ENCODE measurements around the gene GASK1A.
"Not testable (repeated sequence)": the region's sequence is repeated elsewhere in the genome, so short reads cannot be mapped to it uniquely, and the experiment has no call there.

GASK1A gene

DNA sequence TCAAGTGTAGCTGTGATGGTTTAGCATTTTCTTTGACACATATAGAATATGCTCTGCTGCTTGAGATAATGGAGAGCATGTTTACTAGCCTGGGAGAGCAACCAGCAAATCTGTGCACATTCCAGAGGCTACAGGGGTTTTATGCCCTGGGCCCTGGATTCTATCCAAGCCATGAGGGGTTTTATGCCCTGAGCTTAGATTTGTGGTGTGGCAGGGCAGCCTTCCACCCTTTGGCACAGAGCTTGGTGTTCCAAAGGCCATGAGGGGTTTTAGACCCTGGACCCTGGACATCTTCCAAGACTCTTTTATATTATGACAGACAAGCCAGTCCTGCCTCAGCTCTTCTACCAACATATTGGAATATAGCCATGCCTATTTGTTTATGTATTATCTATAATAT lies 66.0 kb downstream of the GASK1A start:
- H3K4me3 Mint-ChIP-seq; H3K27ac Mint-ChIP-seq; ATAC-seq; DNase-seq (ENCODE audit: low spot score in 2 of 2); H3K4me1 Mint-ChIP-seq; H3K36me3 Mint-ChIP-seq: not testable (repeated sequence)
- H3K9me3 Mint-ChIP-seq, result peaks cover 16% of the 10 kb centered on the region

DNA sequence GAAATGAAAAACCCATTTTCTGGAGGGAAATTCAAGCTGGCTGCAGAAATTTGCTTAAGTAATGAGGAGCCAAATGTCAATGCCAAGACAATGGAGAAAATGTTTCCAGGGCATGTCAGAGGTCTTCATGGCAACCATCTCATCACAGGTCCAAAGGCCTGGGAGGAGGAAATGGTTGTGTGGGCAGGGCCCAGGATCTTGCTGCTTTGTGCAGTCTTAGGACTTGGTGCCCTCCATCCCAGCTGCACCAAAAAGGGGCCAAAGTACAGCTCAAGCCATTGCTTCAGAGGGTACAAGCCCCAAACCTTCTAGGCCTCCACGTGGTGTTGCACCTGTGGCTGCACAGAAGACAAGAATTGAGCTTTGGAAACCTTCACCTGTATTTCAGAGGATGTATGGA lies 67.5 kb downstream of the GASK1A start:
- H3K27ac Mint-ChIP-seq, result no peak overlapping the region
- H3K36me3 Mint-ChIP-seq, result no peaks in the 10 kb centered on the region
- H3K9me3 Mint-ChIP-seq, result peaks cover 24% of the 10 kb centered on the region
- ATAC-seq (no peak), DNase-seq (ENCODE audit: low spot score in 2 of 2) (no peak)
- H3K4me1 Mint-ChIP-seq, result no peaks in the 10 kb centered on the region
- no peak overlapping the region for H3K4me3 Mint-ChIP-seq

DNA sequence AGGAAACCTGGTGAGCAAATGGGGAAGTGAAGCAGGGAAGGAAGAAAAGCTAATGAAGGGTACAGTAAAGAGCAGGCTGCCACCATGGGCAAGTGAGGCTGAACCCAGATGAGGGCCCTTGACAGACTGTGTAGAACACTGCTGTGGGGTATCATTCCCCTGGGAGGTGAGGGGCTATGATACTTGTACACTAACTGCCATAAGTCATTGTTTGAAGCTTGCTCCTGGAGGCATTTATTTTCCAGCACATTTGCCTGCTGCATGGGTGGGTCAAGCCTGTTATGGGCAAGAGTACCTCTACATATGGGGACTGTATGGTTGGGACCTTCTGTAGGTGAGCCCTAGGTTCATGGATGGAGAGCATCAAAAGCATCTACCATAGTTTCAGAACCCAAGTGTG lies 69.4 kb downstream of the GASK1A start:
- Mint-ChIP-seq H3K36me3 (no peaks in the 10 kb centered on the region), H3K4me3 (no peak overlapping the region)

DNA sequence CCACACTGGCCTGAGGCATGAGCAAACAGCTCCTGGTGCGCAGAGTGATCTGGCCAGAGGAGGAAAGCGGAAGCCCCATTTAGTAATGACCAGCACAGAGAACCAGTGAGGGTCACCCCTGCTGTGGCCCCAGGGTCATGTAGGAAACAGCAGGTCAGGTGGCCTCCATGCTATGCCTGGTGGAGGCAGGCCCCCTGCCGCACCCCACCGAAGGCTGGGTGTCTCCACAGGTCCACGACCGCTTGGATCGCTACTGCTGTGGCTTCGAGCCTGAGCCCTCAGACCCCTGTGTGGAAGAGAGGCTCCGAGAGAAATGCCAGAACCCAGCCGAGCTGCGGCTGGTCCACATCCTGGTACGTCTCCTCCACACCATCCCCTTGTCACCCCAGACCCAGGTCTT lies 74.2 kb downstream of the GASK1A start:
- Mint-ChIP-seq H3K36me3 (no peaks in the 10 kb centered on the region), H3K9me3 (peaks cover 13% of the 10 kb centered on the region), H3K27ac (no peak overlapping the region), H3K4me1 (no peaks in the 10 kb centered on the region), H3K4me3 (no peak overlapping the region)
- ATAC-seq, result no peak
- no peak for DNase-seq (ENCODE audit: low spot score in 2 of 2)

More for the DNA sequence above, 69.4 kb downstream of the GASK1A start:
- H3K4me1 Mint-ChIP-seq, result no peaks in the 10 kb centered on the region
- ATAC-seq, result no peak
- peak in 1 of 2 donors; percentile 32 for DNase-seq (ENCODE audit: low spot score in 2 of 2)
- H3K27ac Mint-ChIP-seq, result no peak overlapping the region
- peaks cover 29% of the 10 kb centered on the region for H3K9me3 Mint-ChIP-seq

DNA sequence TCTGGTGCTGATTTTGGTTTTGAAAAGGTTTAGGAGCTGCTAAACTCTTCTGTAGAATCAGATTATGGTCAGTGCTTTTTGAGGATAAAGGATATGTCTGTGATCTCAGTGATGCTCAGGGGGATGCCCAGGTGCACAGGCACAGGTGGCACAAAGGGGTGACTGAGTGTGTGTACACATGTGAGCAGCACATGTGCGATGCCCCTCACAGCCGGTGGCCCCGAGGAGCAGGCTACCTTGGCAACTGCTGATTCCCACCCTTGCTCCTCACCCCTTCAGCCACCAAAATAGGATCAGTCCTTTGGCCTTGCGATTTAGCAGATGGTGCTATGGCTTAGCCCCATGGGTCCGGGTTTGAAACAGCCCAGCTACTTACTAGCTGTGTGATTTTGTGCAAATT lies 75.6 kb downstream of the GASK1A start:
- Mint-ChIP-seq H3K9me3 (peaks cover 13% of the 10 kb centered on the region), H3K36me3 (no peaks in the 10 kb centered on the region), H3K27ac (no peak overlapping the region), H3K4me1 (no peaks in the 10 kb centered on the region), H3K4me3 (no peak overlapping the region)
- ATAC-seq (no peak), DNase-seq (ENCODE audit: low spot score in 2 of 2) (peak in 1 of 2 donors; percentile 38)

DNA sequence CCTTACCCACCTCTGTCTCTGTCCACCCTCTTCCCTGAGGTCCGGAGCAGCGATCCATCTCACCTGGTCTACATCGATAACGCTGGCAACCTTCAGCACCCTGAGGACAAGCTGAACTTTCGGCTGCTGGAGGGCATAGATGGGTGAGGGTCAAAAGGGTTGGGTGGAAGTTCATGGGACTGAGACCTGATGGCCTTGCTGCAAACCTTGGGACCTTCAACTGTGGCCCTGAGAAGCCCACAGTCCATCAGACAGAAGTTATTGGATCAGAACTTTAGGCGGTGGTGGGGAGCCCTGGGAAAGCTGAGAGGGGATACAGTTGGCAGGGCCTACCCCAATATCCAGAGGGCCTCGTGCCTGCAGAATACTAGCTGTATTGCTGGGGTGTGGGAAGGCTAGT lies 76.3 kb downstream of the GASK1A start:
- DNase-seq (ENCODE audit: low spot score in 2 of 2), result no peak
- H3K9me3 Mint-ChIP-seq, result peaks cover 9% of the 10 kb centered on the region
- no peak overlapping the region for H3K27ac Mint-ChIP-seq
- no peak for ATAC-seq
- H3K36me3 Mint-ChIP-seq, result no peaks in the 10 kb centered on the region
- no peak overlapping the region for H3K4me3 Mint-ChIP-seq
- H3K4me1 Mint-ChIP-seq, result peaks cover 2% of the 10 kb centered on the region

DNA sequence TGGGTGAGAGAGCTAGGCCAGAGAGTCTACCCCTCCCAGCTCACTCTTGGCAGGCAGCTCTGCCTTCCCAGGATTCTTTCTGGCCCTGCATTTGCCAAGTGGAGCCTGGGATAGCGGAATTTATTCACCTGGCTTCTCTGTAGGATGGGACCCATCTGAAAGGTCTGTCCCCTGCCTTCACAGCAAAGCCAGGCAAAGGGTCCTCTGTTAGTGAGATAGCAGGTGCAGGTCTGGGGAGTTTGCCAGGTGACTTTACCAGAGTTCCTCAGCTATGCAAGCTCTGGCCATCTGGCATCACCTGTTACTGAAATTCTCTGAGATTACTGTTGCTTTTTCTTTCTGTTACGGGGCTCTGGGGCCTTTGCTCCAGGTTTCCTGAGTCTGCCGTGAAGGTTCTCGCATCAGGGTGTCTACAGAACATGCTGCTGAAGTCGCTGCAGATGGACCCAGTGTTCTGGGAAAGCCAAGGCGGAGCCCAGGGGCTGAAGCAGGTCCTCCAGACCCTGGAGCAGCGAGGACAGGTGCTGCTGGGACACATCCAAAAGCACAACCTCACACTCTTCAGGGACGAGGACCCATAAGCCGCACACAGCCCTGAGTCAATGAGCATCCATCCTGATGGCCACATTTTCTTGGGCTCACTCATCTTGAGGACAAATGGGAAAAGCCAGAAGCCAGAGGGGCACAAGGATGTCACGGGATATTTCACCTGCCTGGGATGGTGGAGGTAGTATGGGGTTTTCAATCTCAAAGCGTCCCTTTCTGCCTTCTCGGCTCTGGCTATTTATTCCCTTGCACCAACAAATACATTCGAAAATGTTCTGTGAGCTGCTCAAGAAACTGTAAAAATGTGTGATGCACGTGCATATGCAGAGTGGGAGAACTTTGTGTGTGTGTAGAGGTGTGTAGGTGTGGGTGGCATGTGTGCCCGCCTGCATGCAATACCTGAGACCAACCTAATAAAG lies 77.0 kb downstream of the GASK1A start:
- Mint-ChIP-seq H3K4me1 (peaks cover 9% of the 10 kb centered on the region), H3K9me3 (peaks cover 5% of the 10 kb centered on the region), H3K36me3 (no peaks in the 10 kb centered on the region), H3K4me3 (no peak overlapping the region), H3K27ac (no peak overlapping the region)
- ATAC-seq (no peak), DNase-seq (ENCODE audit: low spot score in 2 of 2) (no peak)

DNA sequence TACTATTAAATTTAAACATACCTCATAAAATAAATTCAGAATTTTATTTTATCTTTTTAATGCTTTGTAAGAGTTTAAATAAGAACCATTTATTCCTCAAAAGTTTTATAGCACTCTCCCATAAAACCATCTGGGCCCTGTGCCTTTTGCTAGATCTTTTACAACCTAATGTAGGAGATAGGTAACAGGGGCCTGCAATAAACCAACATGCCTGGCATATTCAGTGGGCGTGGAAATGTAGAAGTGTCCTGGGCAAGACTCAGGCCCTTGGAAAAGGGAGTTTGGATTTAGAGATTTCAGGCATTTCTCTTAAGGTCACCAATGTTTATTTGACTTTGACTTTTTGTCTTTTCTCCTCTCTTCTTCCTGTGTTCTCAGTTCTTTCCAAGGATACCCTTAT lies 80.3 kb downstream of the GASK1A start:
- ATAC-seq, result no peak
- Mint-ChIP-seq H3K9me3 (no peaks in the 10 kb centered on the region), H3K27ac (no peak overlapping the region)

DNA sequence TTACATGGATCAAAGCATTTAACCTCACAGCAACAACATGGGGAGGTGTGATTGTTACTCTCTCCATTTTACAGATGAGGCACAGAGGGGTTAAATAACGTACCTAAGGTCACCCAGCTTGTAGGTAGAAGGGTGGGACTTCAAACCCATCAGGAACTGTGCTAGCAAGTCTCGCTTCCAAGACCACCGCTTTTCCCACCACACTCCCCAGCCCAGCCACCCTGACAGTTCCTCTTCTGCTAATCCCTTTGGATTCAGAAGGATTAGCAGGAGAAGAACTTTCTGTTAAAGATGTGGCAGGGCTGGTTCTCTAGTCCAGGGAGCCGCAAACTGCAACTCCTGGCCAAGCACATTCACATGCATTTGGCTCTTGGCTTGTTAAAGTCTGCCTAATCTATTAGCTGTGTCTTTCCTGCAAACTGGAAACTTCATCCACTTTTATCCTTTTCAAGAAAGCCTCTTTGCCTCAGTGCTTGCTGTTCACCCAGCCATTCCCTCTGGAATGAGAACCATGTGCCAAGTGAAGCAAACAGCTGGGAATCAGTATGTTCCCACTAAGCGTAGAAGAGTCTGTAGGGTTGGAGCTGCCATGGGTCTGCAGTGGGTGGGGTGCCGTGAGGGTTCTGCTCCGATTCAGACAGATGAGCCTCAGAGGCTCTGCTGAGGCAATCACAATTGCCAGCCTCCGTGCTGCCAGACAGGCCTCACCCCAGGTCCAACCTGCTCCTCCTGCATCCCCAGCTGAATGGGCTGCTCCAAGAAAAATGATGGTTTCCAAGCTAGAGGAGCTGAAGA lies 82.2 kb downstream of the GASK1A start:
- H3K36me3 Mint-ChIP-seq, result no peaks in the 10 kb centered on the region
- ATAC-seq (no peak), DNase-seq (ENCODE audit: low spot score in 2 of 2) (peak in 1 of 2 donors; percentile 35)
- H3K27ac Mint-ChIP-seq, result no peak overlapping the region
- no peaks in the 10 kb centered on the region for H3K9me3 Mint-ChIP-seq
- H3K4me3 Mint-ChIP-seq, result no peak overlapping the region
- H3K4me1 Mint-ChIP-seq, result peaks cover 9% of the 10 kb centered on the region

More for the DNA sequence above, 80.3 kb downstream of the GASK1A start:
- H3K4me1 Mint-ChIP-seq, result peaks cover 9% of the 10 kb centered on the region
- DNase-seq (ENCODE audit: low spot score in 2 of 2), result no peak
- H3K36me3 Mint-ChIP-seq, result no peaks in the 10 kb centered on the region
- no peak overlapping the region for H3K4me3 Mint-ChIP-seq

DNA sequence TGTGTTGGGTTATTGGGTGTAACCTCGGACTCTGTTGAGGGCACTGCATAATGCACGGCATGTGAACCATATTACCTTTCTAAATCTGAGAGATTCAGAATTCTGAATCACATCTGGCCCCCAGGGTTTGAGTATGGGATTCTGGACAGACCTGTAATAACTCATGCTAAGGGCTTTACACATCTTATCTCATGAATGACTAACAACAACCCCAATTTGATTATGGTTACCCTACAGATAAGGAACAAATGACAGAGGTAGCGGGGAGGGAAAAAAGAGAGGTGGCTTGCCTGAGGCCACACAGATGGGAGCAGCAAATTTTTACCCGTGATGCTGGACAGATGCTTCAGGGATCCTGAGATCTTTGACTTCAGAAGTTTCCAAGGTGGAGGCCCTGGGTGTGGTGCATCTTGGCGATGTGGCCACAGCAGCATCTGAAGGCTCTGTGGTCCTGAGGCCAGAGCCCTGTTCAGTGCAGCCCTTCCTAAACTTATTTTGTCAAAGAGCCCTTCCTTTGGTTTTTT lies 83.0 kb downstream of the GASK1A start:
- Mint-ChIP-seq H3K9me3 (no peaks in the 10 kb centered on the region), H3K4me1 (peaks cover 9% of the 10 kb centered on the region), H3K27ac (no peak overlapping the region), H3K4me3 (no peak overlapping the region), H3K36me3 (no peaks in the 10 kb centered on the region)
- ATAC-seq, result no peak
- no peak for DNase-seq (ENCODE audit: low spot score in 2 of 2)

DNA sequence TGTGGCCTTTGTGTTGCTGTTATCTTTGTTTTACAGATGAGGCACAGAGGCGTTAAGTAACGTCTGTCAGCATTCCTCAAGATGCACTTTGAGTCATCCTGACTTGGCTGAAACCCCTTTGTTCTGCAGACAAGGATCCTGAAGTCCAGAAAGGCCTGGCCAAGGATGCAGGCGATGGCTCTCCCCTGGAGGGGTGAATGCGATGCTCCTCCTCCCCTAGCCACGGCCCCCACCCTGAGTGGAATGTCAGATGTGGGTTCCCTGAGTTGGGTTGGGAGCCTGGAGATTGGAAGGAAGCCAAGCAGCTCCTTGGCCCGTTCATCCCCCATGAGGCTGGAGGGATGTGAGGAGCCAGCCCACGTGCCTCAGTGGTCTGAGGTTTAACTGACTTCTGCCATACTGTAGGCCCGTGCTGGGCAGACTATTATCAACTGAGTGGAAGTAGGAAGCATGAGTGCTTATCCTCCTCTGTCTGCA lies 83.5 kb downstream of the GASK1A start:
- H3K4me3 Mint-ChIP-seq, result no peak overlapping the region
- H3K9me3 Mint-ChIP-seq, result no peaks in the 10 kb centered on the region
- H3K27ac Mint-ChIP-seq, result no peak overlapping the region
- no peaks in the 10 kb centered on the region for H3K36me3 Mint-ChIP-seq
- peak in 1 of 2 donors; percentile 32 for DNase-seq (ENCODE audit: low spot score in 2 of 2)
- no peak for ATAC-seq
- H3K4me1 Mint-ChIP-seq, result peaks cover 9% of the 10 kb centered on the region

DNA sequence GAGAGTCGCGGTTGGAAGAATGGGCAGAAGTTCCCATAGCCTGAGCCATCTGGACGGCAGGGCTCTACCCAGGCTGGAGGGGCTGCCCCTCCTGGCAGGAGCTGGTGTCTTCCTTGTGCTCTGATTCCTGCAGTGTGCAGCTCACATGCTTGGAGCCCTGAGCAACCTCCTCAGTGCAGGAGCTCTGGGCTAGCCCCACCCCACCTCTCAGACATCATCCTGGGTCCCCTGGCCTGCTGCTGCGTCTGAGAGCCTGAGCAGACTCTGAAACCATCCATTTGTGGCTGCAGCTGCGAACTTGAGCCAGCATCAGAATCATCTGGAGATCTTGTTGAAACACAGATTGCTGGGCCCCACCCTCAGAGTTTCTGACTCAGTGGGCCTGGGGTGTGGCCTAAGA lies 84.0 kb downstream of the GASK1A start:
- H3K36me3 Mint-ChIP-seq, result no peaks in the 10 kb centered on the region
- H3K27ac Mint-ChIP-seq, result no peak overlapping the region

DNA sequence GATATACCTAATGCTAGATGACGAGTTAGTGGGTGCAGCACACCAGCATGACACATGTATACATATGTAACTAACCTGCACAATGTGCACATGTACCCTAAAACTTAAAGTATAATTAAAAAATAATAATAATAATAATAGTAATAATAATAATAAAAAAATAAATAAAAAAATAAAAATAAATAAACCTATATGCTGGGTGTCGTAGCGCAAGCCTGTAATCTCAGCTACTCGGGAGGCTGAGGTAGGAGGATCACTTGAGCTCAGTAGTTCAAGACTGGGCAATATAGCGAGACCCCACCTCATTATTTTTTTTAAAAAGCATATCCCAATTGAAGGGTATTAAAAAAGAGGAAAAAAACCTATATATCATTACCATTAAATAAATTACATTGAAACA lies 91.6 kb downstream of the GASK1A start:
- H3K4me3 Mint-ChIP-seq; H3K9me3 Mint-ChIP-seq; DNase-seq (ENCODE audit: low spot score in 2 of 2); ATAC-seq; H3K36me3 Mint-ChIP-seq; H3K27ac Mint-ChIP-seq; H3K4me1 Mint-ChIP-seq: not testable (repeated sequence)

More for the DNA sequence above, 84.0 kb downstream of the GASK1A start:
- ATAC-seq, result no peak
- no peak overlapping the region for H3K4me3 Mint-ChIP-seq
- peaks cover 9% of the 10 kb centered on the region for H3K4me1 Mint-ChIP-seq
- no peak for DNase-seq (ENCODE audit: low spot score in 2 of 2)
- H3K9me3 Mint-ChIP-seq, result no peaks in the 10 kb centered on the region

DNA sequence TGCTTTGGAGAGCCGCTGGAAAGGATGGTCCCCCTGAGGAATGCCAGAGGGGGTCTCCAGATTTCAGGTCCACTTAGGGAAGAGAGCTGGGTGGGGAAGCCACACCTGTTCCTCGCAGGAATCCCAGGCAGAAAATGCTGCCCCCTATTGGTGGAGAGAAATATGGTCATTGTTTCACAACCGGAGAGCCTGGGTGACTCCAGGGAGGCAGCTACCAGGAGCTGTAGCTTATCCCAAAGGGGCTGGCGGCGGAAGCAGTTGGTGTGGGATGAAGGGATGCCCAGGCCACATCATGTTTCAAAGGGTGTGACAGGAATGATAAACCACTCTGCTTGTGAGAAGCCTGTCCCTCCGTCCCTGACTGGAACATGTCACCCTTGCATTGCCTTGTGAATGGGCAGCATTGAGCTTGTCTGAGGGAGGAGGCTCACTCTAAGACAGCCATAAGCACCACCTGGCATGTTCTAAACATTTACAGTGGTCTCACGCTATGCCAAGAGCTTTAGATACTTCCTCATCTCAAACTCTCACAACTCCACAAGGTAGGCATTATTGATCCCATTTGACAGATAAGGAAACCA lies 92.3 kb downstream of the GASK1A start:
- no peak overlapping the region for H3K27ac Mint-ChIP-seq
- no peaks in the 10 kb centered on the region for H3K9me3 Mint-ChIP-seq
- ATAC-seq, result no peak
- DNase-seq (ENCODE audit: low spot score in 2 of 2), result peak; percentile 18 to 58
- H3K4me3 Mint-ChIP-seq, result no peak overlapping the region
- no peaks in the 10 kb centered on the region for H3K4me1 Mint-ChIP-seq
- no peaks in the 10 kb centered on the region for H3K36me3 Mint-ChIP-seq

DNA sequence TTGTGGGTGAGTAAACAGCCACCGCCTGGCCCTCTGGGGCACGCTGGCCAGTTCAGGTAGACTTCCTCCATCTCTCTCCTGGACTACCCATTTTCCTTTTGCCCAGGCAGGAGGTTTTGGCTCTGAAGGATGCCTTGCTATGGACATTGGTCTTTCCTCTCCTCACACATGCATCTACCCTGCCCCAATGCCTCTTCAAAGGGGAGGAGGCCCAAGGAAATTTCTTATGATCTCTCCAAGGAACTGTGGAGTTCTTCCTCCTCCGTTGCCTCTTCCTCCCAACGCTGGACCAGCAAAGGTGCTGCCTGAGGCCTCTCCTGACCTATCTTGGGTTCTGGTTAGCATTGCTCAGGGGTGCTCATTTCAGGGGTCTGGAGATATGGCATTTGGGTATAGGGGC lies 93.2 kb downstream of the GASK1A start:
- no peak for ATAC-seq
- no peaks in the 10 kb centered on the region for H3K9me3 Mint-ChIP-seq
- peak overlapping the region; percentile 4 for H3K27ac Mint-ChIP-seq
- H3K4me1 Mint-ChIP-seq, result no peaks in the 10 kb centered on the region
- peak in 1 of 2 donors; percentile 33 for DNase-seq (ENCODE audit: low spot score in 2 of 2)
- H3K4me3 Mint-ChIP-seq, result no peak overlapping the region
- H3K36me3 Mint-ChIP-seq, result no peaks in the 10 kb centered on the region

Data from stimulated activated effector memory CD8-positive, alpha-beta T cell treated with anti-CD3 and anti-CD28 coated beads, Interleukin-12 subunit alpha, Interleukin-12 subunit beta, amount 100 ng/mL, for 72 hours (primary cell).